GM23248 (cell line): Measurements from ENCODE around the gene AIPL1. TPM values are rescaled to one million over a fixed set of nuclear protein-coding genes. Genes with fewer than 3 reads are reported as not detected.

ENCODE experiments used
- DNase-seq: peaks from one replicate; pipeline ENCODE4 v3.0.0-alpha.2; 2015
- H2AFZ ChIP-seq: fragments of 200-600 bp; sonication (generic); 2 replicates; pipeline ENCODE4 v1.6.1; 2016; ENCODE audit warnings: antibody characterized with exemption
- H3F3A ChIP-seq: fragments of 200-600 bp; sonication (generic); 2 replicates; pipeline ENCODE4 v1.6.1; 2016; ENCODE audit warnings: mild to moderate bottlenecking, antibody characterized with exemption, mixed run types; ENCODE audit not compliant: insufficient read depth
- H3K27ac ChIP-seq: fragments of 200-600 bp; sonication (generic); 2 replicates; pipeline ENCODE4 v1.5.1; 2016; ENCODE audit warnings: mild to moderate bottlenecking
- H3K27me3 ChIP-seq: fragments of 200-600 bp; sonication (generic); replicated peaks from 2 replicates; pipeline ENCODE4 v1.6.1; 2016; ENCODE audit warnings: mild to moderate bottlenecking; ENCODE audit not compliant: insufficient read depth
- H3K36me3 ChIP-seq: fragments of 200-600 bp; sonication (generic); 2 replicates; pipeline ENCODE4 v1.6.1; 2016; ENCODE audit warnings: low read depth, mild to moderate bottlenecking
- H3K4me1 ChIP-seq: fragments of 200-600 bp; sonication (generic); 2 replicates; pipeline ENCODE4 v1.6.1; 2016; ENCODE audit warnings: mild to moderate bottlenecking; ENCODE audit not compliant: insufficient read depth
- H3K4me2 ChIP-seq: fragments of 200-600 bp; sonication (generic); one replicate; pipeline ENCODE4 v1.6.1; 2016; ENCODE audit warnings: mild to moderate bottlenecking; ENCODE audit not compliant: unreplicated experiment
- H3K4me3 ChIP-seq: fragments of 200-600 bp; sonication (generic); 2 replicates; pipeline ENCODE4 v1.5.1; 2016; ENCODE audit warnings: mild to moderate bottlenecking
- H3K79me2 ChIP-seq: fragments of 200-600 bp; sonication (generic); 2 replicates; pipeline ENCODE4 v1.6.1; 2016; ENCODE audit warnings: mild to moderate bottlenecking; ENCODE audit not compliant: insufficient read depth
- H3K9ac ChIP-seq: fragments of 200-600 bp; sonication (generic); 2 replicates; pipeline ENCODE4 v1.6.1; 2016; ENCODE audit warnings: mild to moderate bottlenecking
- H3K9me2 ChIP-seq: fragments of 200-600 bp; sonication (generic); 2 replicates; pipeline ENCODE4 v1.6.1; 2016; ENCODE audit warnings: mixed run types, mild to moderate bottlenecking, moderate library complexity; ENCODE audit not compliant: insufficient read depth
- H3K9me3 ChIP-seq: fragments of 200-600 bp; sonication (generic); one replicate; pipeline ENCODE4 v1.6.1; 2017; ENCODE audit warnings: low read depth
- H4K20me1 ChIP-seq: fragments of 200-600 bp; sonication (generic); 2 replicates; pipeline ENCODE4 v1.6.0; 2016; ENCODE audit not compliant: insufficient read depth
- EZH2 ChIP-seq: fragments of 200-600 bp; sonication (generic); IDR thresholded peaks from 2 replicates; pipeline ENCODE4 v1.6.1; 2018; ENCODE audit warnings: antibody characterized with exemption, mild to moderate bottlenecking; ENCODE audit not compliant: insufficient read depth, poor library complexity, severe bottlenecking
- EZH2phosphoT487 ChIP-seq: fragments of 200-600 bp; sonication (generic); IDR thresholded peaks from 2 replicates; pipeline ENCODE4 v1.6.1; 2018; ENCODE audit warnings: antibody characterized with exemption, moderate library complexity, mild to moderate bottlenecking, low read depth; ENCODE audit not compliant: insufficient read depth
- WGBS, 2 experiments: methylation state at CpG; one replicate each; pipeline ENCODE4 v1.1.6; 2015 to 2017; ENCODE audit warnings: low lambda C conversion rate in 2 of 2, low coverage in 1 of 2; ENCODE audit errors: missing lambda C conversion rate in 2 of 2; 5-methylcytosine and 5-hydroxymethylcytosine counted together
- in situ Hi-C: fragments of 300-500 bp; cut with MboI; formaldehyde crosslinking; loops from 2 replicates; pipeline ENCODE4 v1.15.0; 2020
- polyA plus RNA-seq: library from polyadenylated mRNA; unstranded; fragments of >200 nt; fragmentation: Nextera tagmentation; extraction: Ambion mirVana; gene quantifications from 2 replicates; pipeline ENCODE4 v1.2.1, GENCODE V29; 2016
- total RNA-seq: library from RNA; depleted of rRNA; stranded (reverse); fragments of >200 nt; shearing (Covaris generic); gene quantifications from 2 replicates; pipeline ENCODE4 v1.2.3, GENCODE V29; 2014

Gene AIPL1
- total and polyA plus RNA-seq, 2 experiments from 2014 or later, result not detected

- DNase-seq, result no peak
- no peaks in the 10 kb centered on the region for H3F3A ChIP-seq
- no peaks in the 10 kb centered on the region for H3K9me2 ChIP-seq
- in situ Hi-C loops, result no loop called here
- H3K36me3 ChIP-seq, result no peaks in the 10 kb centered on the region
- H3K4me1 ChIP-seq, result peaks cover 10% of the 10 kb centered on the region
- WGBS, 2 experiments, result 85 to 89% methylated on average over 10 of the region's 10 CpGs
- no peak overlapping the region for H3K4me2 ChIP-seq
- no peak overlapping the region for H3K9ac ChIP-seq
- no peaks in the 10 kb centered on the region for H4K20me1 ChIP-seq
- no peak overlapping the region for H3K27ac ChIP-seq
- TF ChIP-seq EZH2 (no peak), EZH2phosphoT487 (no peak)
- no peak overlapping the region for H3K4me3 ChIP-seq
- H3K79me2 ChIP-seq, result no peaks in the 10 kb centered on the region
- no peaks in the 10 kb centered on the region for H3K9me3 ChIP-seq
- no peak overlapping the region for H2AFZ ChIP-seq
- no peaks in the 10 kb centered on the region for H3K27me3 ChIP-seq
These were observed 23.0 kb upstream of the AIPL1 start for GRCh38 chr17:6457688-6458459.

- H3K9me2 ChIP-seq, result no peaks in the 10 kb centered on the region
- TF ChIP-seq EZH2phosphoT487, result no peak
- TF ChIP-seq EZH2, result no peak
- no peaks in the 10 kb centered on the region for H3K36me3 ChIP-seq
- H3K4me3 ChIP-seq, result no peak overlapping the region
- no peaks in the 10 kb centered on the region for H4K20me1 ChIP-seq
- 68 to 69% methylated on average over 14 of the region's 14 CpGs for WGBS, 2 experiments
- in situ Hi-C loops, result no loop called here
- H3K79me2 ChIP-seq, result no peaks in the 10 kb centered on the region
- H3K27me3 ChIP-seq, result no peaks in the 10 kb centered on the region
- peak; percentile 87 for DNase-seq
- no peaks in the 10 kb centered on the region for H3F3A ChIP-seq
- no peak overlapping the region for H3K9ac ChIP-seq
- no peaks in the 10 kb centered on the region for H3K9me3 ChIP-seq
- no peak overlapping the region for H3K4me2 ChIP-seq
- no peak overlapping the region for H3K27ac ChIP-seq
- no peak overlapping the region for H2AFZ ChIP-seq
- H3K4me1 ChIP-seq, result peaks cover 10% of the 10 kb centered on the region
These were observed 22.2 kb upstream of the AIPL1 start for GRCh38 chr17:6456914-6457687.

- in situ Hi-C loops, result no loop called here
- H3K4me1 ChIP-seq, result peaks cover 10% of the 10 kb centered on the region
These were observed 21.4 kb upstream of the AIPL1 start for GRCh38 chr17:6456321-6456720.

GRCh38 chr17:6455321-6455705 is 20.4 kb upstream of the AIPL1 start:
- no peak overlapping the region for H3K9ac ChIP-seq
- no peak overlapping the region for H3K4me2 ChIP-seq
- no peak overlapping the region for H2AFZ ChIP-seq
- no peaks in the 10 kb centered on the region for H3K36me3 ChIP-seq
- H3K9me3 ChIP-seq, result no peaks in the 10 kb centered on the region
- no peak for DNase-seq
- no peaks in the 10 kb centered on the region for H3K79me2 ChIP-seq
- TF ChIP-seq EZH2phosphoT487 (no peak), EZH2 (no peak)
- H3K9me2 ChIP-seq, result no peaks in the 10 kb centered on the region
- WGBS, 2 experiments, result 56% methylated on average over 25 to 35 of the region's 35 CpGs
- no peak overlapping the region for H3K27ac ChIP-seq
- H3F3A ChIP-seq, result no peaks in the 10 kb centered on the region
- in situ Hi-C loops, result no loop called here
- H3K27me3 ChIP-seq, result no peaks in the 10 kb centered on the region
- H3K4me1 ChIP-seq, result peaks cover 10% of the 10 kb centered on the region
- H3K4me3 ChIP-seq, result no peak overlapping the region
- no peaks in the 10 kb centered on the region for H4K20me1 ChIP-seq

More at GRCh38 chr17:6456321-6456720, 21.4 kb upstream of the AIPL1 start:
- Histone ChIP-seq H3K9ac (no peak overlapping the region), H3K27ac (no peak overlapping the region), H3K9me3 (no peaks in the 10 kb centered on the region), H3K4me3 (no peak overlapping the region), H2AFZ (no peak overlapping the region), H3K4me2 (no peak overlapping the region), H3K36me3 (no peaks in the 10 kb centered on the region), H4K20me1 (no peaks in the 10 kb centered on the region), H3K79me2 (no peaks in the 10 kb centered on the region), H3K9me2 (no peaks in the 10 kb centered on the region), H3F3A (no peaks in the 10 kb centered on the region), H3K27me3 (no peaks in the 10 kb centered on the region)
- no peak for TF ChIP-seq EZH2
- WGBS, 2 experiments, result 88 to 93% methylated on average over 9 of the region's 9 CpGs
- no peak for DNase-seq
